Omental fat pad (tissue), 4 donors: ENCODE measurements around the gene NEK4. TPM values are rescaled to one million over a fixed set of nuclear protein-coding genes. Genes with fewer than 3 reads are reported as not detected.

ENCODE experiments used
- ATAC-seq: fragments of 150-250 bp; one replicate; pipeline ENCODE4 v1.9.1; 2016; ENCODE audit warnings: mild to moderate bottlenecking, moderate library complexity; ENCODE audit not compliant: low FRiP score
- DNase-seq: peaks from one replicate; pipeline ENCODE4 v3.0.0-alpha.2; 2019; ENCODE audit warnings: low spot score
- CTCF ChIP-seq, 3 donors: fragments of 450-650 bp; IDR thresholded peaks; one replicate each; pipeline ENCODE4 v1.5.1; 2016 to 2017; ENCODE audit warnings: antibody characterized with exemption in 3 of 3, mild to moderate bottlenecking in 3 of 3, moderate library complexity in 2 of 3
- total RNA-seq, 4 donors: library from RNA; depleted of rRNA; stranded (reverse); fragments of >200 nt; gene quantifications; one replicate each; pipeline ENCODE4 v1.1.0, GENCODE V29; 2016

The NEK4 gene
- total RNA-seq, 4 donors from 2014 or later: 16.8 to 22.0 (median 18.7) TPM

- no peak for ATAC-seq
- no peak for DNase-seq
- no peak for TF ChIP-seq CTCF (IDR thresholded peaks at IDR 0.05)
These were observed 49.6 kb downstream of the NEK4 start for GRCh38 chr3:52721002-52721729.

GRCh38 chr3:52719618-52720017 lies 51.1 kb downstream of the NEK4 start:
- DNase-seq (no peak), ATAC-seq (no peak)
- TF ChIP-seq CTCF (IDR thresholded peaks at IDR 0.05): no peak

- TF ChIP-seq CTCF (IDR thresholded peaks at IDR 0.05): no peak
- ATAC-seq (no peak), DNase-seq (no peak)
These were observed 54.9 kb downstream of the NEK4 start for GRCh38 chr3:52715714-52716305.

GRCh38 chr3:52714335-52715302 lies 56.1 kb downstream of the NEK4 start:
- TF ChIP-seq CTCF (IDR thresholded peaks at IDR 0.05): no peak
- DNase-seq: no peak
- no peak for ATAC-seq

GRCh38 chr3:52712291-52713212 lies 58.2 kb downstream of the NEK4 start:
- DNase-seq (no peak), ATAC-seq (no peak)
- TF ChIP-seq CTCF (IDR thresholded peaks at IDR 0.05): no peak

- DNase-seq: no peak
- no peak for TF ChIP-seq CTCF (IDR thresholded peaks at IDR 0.05)
- no peak for ATAC-seq
These were observed 60.2 kb downstream of the NEK4 start for GRCh38 chr3:52710512-52710911.
